ENCODE results near the gene ZSWIM6. TPM values are rescaled to one million over a fixed set of nuclear protein-coding genes. Genes with fewer than 3 reads are reported as not detected.

The ZSWIM6 gene
- total RNA-seq, 1 donor from 2014 or later, result 9.6 TPM

GRCh38 chr5:61363401-61364114, 31.5 kb downstream of the ZSWIM6 start:
- no peak overlapping the region for H3K27ac Mint-ChIP-seq

GRCh38 chr5:61366497-61367240, 34.6 kb downstream of the ZSWIM6 start:
- H3K36me3 Mint-ChIP-seq (ENCODE audit: low read depth), result no peaks in the 10 kb centered on the region
- H3K27me3 Mint-ChIP-seq (ENCODE audit: insufficient read depth), result no peaks in the 10 kb centered on the region
- H3K4me1 Mint-ChIP-seq (ENCODE audit: low read depth), result no peaks in the 10 kb centered on the region
- intact Hi-C loops (cut with micrococcal nuclease), result no loop called here
- no peak overlapping the region for H3K27ac Mint-ChIP-seq
- no peaks in the 10 kb centered on the region for H3K9me3 Mint-ChIP-seq
- H3K4me3 Mint-ChIP-seq, result no peak overlapping the region
- no peak for DNase-seq (ENCODE audit: low spot score)

More at GRCh38 chr5:61363401-61364114, 31.5 kb downstream of the ZSWIM6 start:
- Mint-ChIP-seq H3K4me1 (ENCODE audit: low read depth) (peaks cover 4% of the 10 kb centered on the region), H3K4me3 (no peak overlapping the region), H3K36me3 (ENCODE audit: low read depth) (no peaks in the 10 kb centered on the region), H3K27me3 (ENCODE audit: insufficient read depth) (no peaks in the 10 kb centered on the region), H3K9me3 (no peaks in the 10 kb centered on the region)
- intact Hi-C loops (cut with micrococcal nuclease), result no loop called here
- DNase-seq (ENCODE audit: low spot score), result no peak

- DNase-seq (ENCODE audit: low spot score), result no peak
- intact Hi-C loops (cut with micrococcal nuclease), result no loop called here
- Mint-ChIP-seq H3K4me3 (no peak overlapping the region), H3K27ac (no peak overlapping the region), H3K9me3 (no peaks in the 10 kb centered on the region), H3K27me3 (ENCODE audit: insufficient read depth) (no peaks in the 10 kb centered on the region), H3K36me3 (ENCODE audit: low read depth) (peaks cover 3% of the 10 kb centered on the region), H3K4me1 (ENCODE audit: low read depth) (no peaks in the 10 kb centered on the region)
Observed at GRCh38 chr5:61370506-61370905, 38.4 kb downstream of the ZSWIM6 start.

- no peaks in the 10 kb centered on the region for H3K27me3 Mint-ChIP-seq (ENCODE audit: insufficient read depth)
- no peak overlapping the region for H3K4me3 Mint-ChIP-seq
- H3K9me3 Mint-ChIP-seq, result no peaks in the 10 kb centered on the region
- H3K36me3 Mint-ChIP-seq (ENCODE audit: low read depth), result peaks cover 3% of the 10 kb centered on the region
- no peak for DNase-seq (ENCODE audit: low spot score)
- no peak overlapping the region for H3K27ac Mint-ChIP-seq
- intact Hi-C loops (cut with micrococcal nuclease), result no loop called here
- H3K4me1 Mint-ChIP-seq (ENCODE audit: low read depth), result no peaks in the 10 kb centered on the region
Observed at GRCh38 chr5:61371474-61371873, 39.4 kb downstream of the ZSWIM6 start.

- DNase-seq (ENCODE audit: low spot score), result no peak
- no peak overlapping the region for H3K27ac Mint-ChIP-seq
- intact Hi-C loops (cut with micrococcal nuclease), result no loop called here
- H3K4me1 Mint-ChIP-seq (ENCODE audit: low read depth), result no peaks in the 10 kb centered on the region
- peaks cover 2% of the 10 kb centered on the region for H3K36me3 Mint-ChIP-seq (ENCODE audit: low read depth)
- no peaks in the 10 kb centered on the region for H3K27me3 Mint-ChIP-seq (ENCODE audit: insufficient read depth)
- H3K4me3 Mint-ChIP-seq, result no peak overlapping the region
- H3K9me3 Mint-ChIP-seq, result no peaks in the 10 kb centered on the region
Observed at GRCh38 chr5:61379677-61380076, 47.6 kb downstream of the ZSWIM6 start.

- H3K27ac Mint-ChIP-seq, result no peak overlapping the region
- peaks cover 2% of the 10 kb centered on the region for H3K36me3 Mint-ChIP-seq (ENCODE audit: low read depth)
- no peak overlapping the region for H3K4me3 Mint-ChIP-seq
- intact Hi-C loops (cut with micrococcal nuclease), result no loop called here
- H3K4me1 Mint-ChIP-seq (ENCODE audit: low read depth), result no peaks in the 10 kb centered on the region
- DNase-seq (ENCODE audit: low spot score), result no peak
- H3K9me3 Mint-ChIP-seq, result no peaks in the 10 kb centered on the region
- H3K27me3 Mint-ChIP-seq (ENCODE audit: insufficient read depth), result no peaks in the 10 kb centered on the region
Observed at GRCh38 chr5:61381968-61382367, 49.9 kb downstream of the ZSWIM6 start.

- H3K36me3 Mint-ChIP-seq (ENCODE audit: low read depth), result peaks cover 2% of the 10 kb centered on the region
- intact Hi-C loops (cut with micrococcal nuclease), result no loop called here
- no peaks in the 10 kb centered on the region for H3K27me3 Mint-ChIP-seq (ENCODE audit: insufficient read depth)
- DNase-seq (ENCODE audit: low spot score), result no peak
- H3K9me3 Mint-ChIP-seq, result no peaks in the 10 kb centered on the region
- H3K27ac Mint-ChIP-seq, result no peak overlapping the region
- no peak overlapping the region for H3K4me3 Mint-ChIP-seq
- no peaks in the 10 kb centered on the region for H3K4me1 Mint-ChIP-seq (ENCODE audit: low read depth)
Observed at GRCh38 chr5:61385627-61386026, 53.6 kb downstream of the ZSWIM6 start.

- intact Hi-C loops (cut with micrococcal nuclease), result no loop called here
- Mint-ChIP-seq H3K9me3 (no peaks in the 10 kb centered on the region), H3K36me3 (ENCODE audit: low read depth) (peaks cover 2% of the 10 kb centered on the region), H3K27me3 (ENCODE audit: insufficient read depth) (no peaks in the 10 kb centered on the region), H3K4me1 (ENCODE audit: low read depth) (no peaks in the 10 kb centered on the region), H3K27ac (no peak overlapping the region), H3K4me3 (no peak overlapping the region)
- no peak for DNase-seq (ENCODE audit: low spot score)
Observed at GRCh38 chr5:61386045-61386800, 54.2 kb downstream of the ZSWIM6 start.

- H3K4me3 Mint-ChIP-seq, result no peak overlapping the region
- no peaks in the 10 kb centered on the region for H3K36me3 Mint-ChIP-seq (ENCODE audit: low read depth)
- H3K4me1 Mint-ChIP-seq (ENCODE audit: low read depth), result no peaks in the 10 kb centered on the region
- no peak overlapping the region for H3K27ac Mint-ChIP-seq
- DNase-seq (ENCODE audit: low spot score), result no peak
- no peaks in the 10 kb centered on the region for H3K27me3 Mint-ChIP-seq (ENCODE audit: insufficient read depth)
- no peaks in the 10 kb centered on the region for H3K9me3 Mint-ChIP-seq
- intact Hi-C loops (cut with micrococcal nuclease), result no loop called here
Observed at GRCh38 chr5:61389609-61390008, 57.6 kb downstream of the ZSWIM6 start.

- no peaks in the 10 kb centered on the region for H3K9me3 Mint-ChIP-seq
- H3K36me3 Mint-ChIP-seq (ENCODE audit: low read depth), result no peaks in the 10 kb centered on the region
- H3K27me3 Mint-ChIP-seq (ENCODE audit: insufficient read depth), result no peaks in the 10 kb centered on the region
- H3K27ac Mint-ChIP-seq, result no peak overlapping the region
- no peak for DNase-seq (ENCODE audit: low spot score)
- H3K4me3 Mint-ChIP-seq, result no peak overlapping the region
- intact Hi-C loops (cut with micrococcal nuclease), result no loop called here
- H3K4me1 Mint-ChIP-seq (ENCODE audit: low read depth), result no peaks in the 10 kb centered on the region
Observed at GRCh38 chr5:61394078-61394704, 62.1 kb downstream of the ZSWIM6 start.

- Mint-ChIP-seq H3K4me3 (no peak overlapping the region), H3K27ac (no peak overlapping the region), H3K27me3 (ENCODE audit: insufficient read depth) (peaks cover 4% of the 10 kb centered on the region), H3K4me1 (ENCODE audit: low read depth) (no peaks in the 10 kb centered on the region), H3K36me3 (ENCODE audit: low read depth) (no peaks in the 10 kb centered on the region), H3K9me3 (no peaks in the 10 kb centered on the region)
- DNase-seq (ENCODE audit: low spot score), result no peak
- intact Hi-C loops (cut with micrococcal nuclease), result no loop called here
Observed at GRCh38 chr5:61394793-61395192, 62.7 kb downstream of the ZSWIM6 start.

GRCh38 chr5:61397238-61397637, 65.2 kb downstream of the ZSWIM6 start:
- DNase-seq (ENCODE audit: low spot score), result no peak
- Mint-ChIP-seq H3K4me3 (no peak overlapping the region), H3K27me3 (ENCODE audit: insufficient read depth) (peaks cover 5% of the 10 kb centered on the region), H3K36me3 (ENCODE audit: low read depth) (no peaks in the 10 kb centered on the region), H3K4me1 (ENCODE audit: low read depth) (peaks cover 5% of the 10 kb centered on the region), H3K9me3 (no peaks in the 10 kb centered on the region), H3K27ac (no peak overlapping the region)
- intact Hi-C loops (cut with micrococcal nuclease), result no loop called here

GRCh38 chr5:61397937-61398336, 65.9 kb downstream of the ZSWIM6 start:
- no peak overlapping the region for H3K4me3 Mint-ChIP-seq
- no peak for DNase-seq (ENCODE audit: low spot score)
- peaks cover 5% of the 10 kb centered on the region for H3K27me3 Mint-ChIP-seq (ENCODE audit: insufficient read depth)
- intact Hi-C loops (cut with micrococcal nuclease), result no loop called here
- no peak overlapping the region for H3K27ac Mint-ChIP-seq
- H3K36me3 Mint-ChIP-seq (ENCODE audit: low read depth), result no peaks in the 10 kb centered on the region
- no peaks in the 10 kb centered on the region for H3K9me3 Mint-ChIP-seq
- H3K4me1 Mint-ChIP-seq (ENCODE audit: low read depth), result peaks cover 12% of the 10 kb centered on the region

Measured in activated T-helper 1 cell treated with anti-CD3 and anti-CD28 coated beads, Interleukin-12 subunit alpha, Interleukin-12 subunit beta, Interleukin-2, Interleukin-4 antibody, amounts not matched to agents 30 ng/mL and 10 ng/mL and 1 ng/mL, durations not matched to agents 14 hours and 24 hours and 36 hours (primary cell).